GM12892 (cell line): ENCODE results near the gene KCNQ5.

Source experiments
- POLR2A ChIP-seq: IDR thresholded peaks from 2 replicates; pipeline ENCODE4 v1.6.1; 2011; ENCODE audit warnings: low read depth, low read length, control low read depth
- POLR2AphosphoS5 ChIP-seq: IDR thresholded peaks from 2 replicates; pipeline ENCODE4 v1.6.1; 2011; ENCODE audit warnings: low read depth, low read length, control low read depth
- TAF1 ChIP-seq: IDR thresholded peaks from 2 replicates; pipeline ENCODE4 v1.6.1; 2011; ENCODE audit warnings: low read depth, mild to moderate bottlenecking, control low read depth, low read length, borderline replicate concordance

- TF ChIP-seq TAF1 (no peak), POLR2AphosphoS5 (no peak), POLR2A (no peak)
Measured at GRCh38 chr6:72855471-72855870, 233.6 kb downstream of the KCNQ5 start.
